GM04504 (cell line): ENCODE data around the gene SH3BP5L.
A peak's percentile ranks its signal among the peaks of the same experiment; 100 is the strongest.

Source experiments
- DNase-seq: peaks from one replicate; pipeline ENCODE4 v3.0.0-alpha.2; 2012; ENCODE audit warnings: low read depth

SH3BP5L gene

DNA sequence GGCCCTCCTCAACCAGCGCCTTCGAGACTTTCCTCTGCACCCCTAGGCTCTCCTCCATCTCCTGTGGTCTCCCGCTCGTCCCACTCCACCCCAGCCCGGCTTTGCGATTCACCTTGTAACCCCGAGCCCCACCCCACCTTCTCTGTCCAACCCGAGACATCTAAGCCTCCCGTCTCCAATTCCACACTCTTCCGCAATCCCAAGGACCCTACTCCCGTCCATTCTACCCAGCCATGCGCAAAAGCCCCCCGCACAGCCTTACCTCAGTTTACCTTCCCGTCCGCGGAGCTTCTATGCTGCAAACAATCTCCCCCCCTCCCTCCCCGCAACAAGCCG is 174 bp downstream of the SH3BP5L start:
- no peak for DNase-seq

DNA sequence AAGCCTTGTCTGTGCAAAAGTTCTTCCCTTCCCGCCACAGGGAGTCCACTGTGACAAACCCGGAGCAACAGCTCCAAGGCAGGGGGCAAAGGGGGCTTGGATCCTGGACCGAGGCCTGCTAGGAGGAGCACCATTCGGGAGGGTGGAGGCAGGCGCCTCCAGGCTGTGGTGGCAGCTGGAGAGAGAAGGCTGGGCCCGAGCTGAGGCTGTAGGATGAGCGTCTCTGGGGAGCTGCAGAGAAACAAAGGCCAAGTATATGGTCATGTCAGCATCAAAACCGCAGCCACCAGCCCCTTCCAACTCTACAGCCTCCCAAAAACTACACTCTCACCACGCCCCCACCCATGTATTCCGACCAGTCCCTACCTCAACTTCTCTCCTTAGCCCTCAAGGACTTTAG is 579 bp downstream of the SH3BP5L start:
- DNase-seq = no peak

DNA sequence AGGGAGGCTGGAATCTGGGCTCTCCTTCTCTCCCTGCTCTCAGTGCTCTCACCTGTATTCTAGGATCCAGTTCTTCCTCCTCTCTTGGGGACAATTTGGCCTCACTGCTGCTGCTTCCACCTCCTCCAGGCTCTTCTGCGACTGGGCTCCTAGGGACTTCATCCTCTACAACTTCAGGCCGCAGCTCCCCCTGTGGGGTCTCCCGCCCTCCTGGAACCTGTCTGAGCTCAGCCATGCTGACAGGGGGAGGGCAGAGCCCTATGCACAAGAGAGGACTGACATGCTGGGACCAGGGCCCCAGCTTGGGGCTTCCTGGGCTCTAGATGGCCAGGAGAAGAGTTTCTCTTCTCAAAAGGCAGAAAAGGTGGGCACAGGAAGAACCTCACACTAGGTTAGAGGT is 1.0 kb downstream of the SH3BP5L start:
- DNase-seq = no peak

DNA sequence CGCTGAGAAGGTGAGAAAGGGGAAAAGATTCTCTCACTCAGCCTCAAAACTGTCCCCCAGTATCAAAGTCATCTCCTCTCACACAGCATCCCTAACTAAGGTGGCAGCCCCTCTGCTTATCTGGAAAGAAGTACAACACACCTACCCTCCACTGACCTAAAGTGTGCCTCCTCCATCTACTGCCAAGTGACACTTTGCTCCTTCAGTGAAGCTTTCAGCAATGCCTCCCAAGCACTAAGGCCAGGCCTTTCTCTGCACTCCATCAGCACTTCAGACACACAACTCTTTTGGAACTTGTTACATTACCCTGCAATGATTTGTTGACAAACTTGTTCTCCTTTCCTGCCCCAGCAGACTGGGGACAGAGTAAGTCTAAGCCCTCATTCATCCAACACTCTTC is 1.4 kb downstream of the SH3BP5L start:
- DNase-seq = no peak

DNA sequence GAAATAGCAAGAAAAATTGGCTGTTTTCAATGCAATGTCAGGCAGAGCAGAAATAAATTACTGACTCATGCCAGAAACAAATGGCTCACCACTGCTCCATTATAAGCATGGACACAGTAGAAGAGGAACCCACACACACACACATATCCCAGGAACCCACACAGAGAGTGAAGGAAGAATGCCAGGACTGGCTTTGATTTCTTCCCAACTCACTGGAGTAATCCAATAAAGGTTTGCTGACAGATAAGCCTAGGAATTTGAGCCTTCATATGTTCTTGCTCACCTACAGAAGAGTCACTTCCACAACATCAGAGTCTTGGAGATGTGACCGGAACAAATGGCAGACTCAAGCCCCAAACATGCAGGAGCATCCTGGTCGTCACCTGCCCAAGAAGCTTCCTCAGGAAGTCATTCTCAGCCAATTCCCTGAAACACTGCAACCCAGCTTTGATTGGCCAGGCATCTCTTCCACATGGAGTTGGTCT is 2.2 kb downstream of the SH3BP5L start:
- DNase-seq = peak; percentile 95

DNA sequence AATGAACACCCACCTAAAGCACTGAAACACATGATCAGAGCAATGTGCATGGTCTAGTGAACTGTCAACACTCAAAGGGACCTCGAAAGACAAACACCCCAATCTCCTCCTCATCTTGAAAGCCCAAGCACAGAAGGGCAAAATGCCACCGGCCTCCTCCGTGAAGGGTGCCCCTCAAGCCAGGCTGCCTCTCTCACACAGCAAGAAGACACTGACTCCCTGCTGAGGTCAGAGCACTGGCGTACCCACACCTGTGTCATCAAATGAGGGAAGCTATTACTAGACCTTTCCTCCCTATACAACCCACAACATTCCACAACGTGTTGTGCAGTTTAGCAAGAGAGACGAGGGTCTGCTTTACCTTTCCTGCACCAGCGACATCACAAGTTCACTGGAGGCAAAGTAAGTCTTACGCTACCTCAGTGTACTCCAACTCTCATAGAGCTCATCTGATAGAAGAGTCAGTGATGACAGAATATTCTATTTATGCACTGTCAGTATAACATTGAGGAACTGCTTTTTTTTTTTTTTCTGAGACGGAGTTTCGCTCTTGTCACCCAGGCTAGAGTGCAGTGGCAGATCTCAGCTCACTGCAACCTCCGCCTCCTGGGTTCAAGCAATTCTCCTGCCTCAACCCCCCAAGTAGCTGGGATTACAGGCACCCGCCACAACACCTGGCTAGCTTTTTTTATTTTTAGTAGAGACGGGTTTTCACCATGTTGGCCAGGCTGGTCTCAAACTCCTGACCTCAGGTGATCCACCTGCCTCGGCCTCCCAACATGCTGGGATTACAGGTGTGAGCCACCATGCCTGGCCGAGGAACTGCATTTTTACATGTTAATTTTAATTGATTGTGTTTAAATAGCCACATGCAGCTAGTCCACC is 3.3 kb downstream of the SH3BP5L start:
- DNase-seq = no peak

DNA sequence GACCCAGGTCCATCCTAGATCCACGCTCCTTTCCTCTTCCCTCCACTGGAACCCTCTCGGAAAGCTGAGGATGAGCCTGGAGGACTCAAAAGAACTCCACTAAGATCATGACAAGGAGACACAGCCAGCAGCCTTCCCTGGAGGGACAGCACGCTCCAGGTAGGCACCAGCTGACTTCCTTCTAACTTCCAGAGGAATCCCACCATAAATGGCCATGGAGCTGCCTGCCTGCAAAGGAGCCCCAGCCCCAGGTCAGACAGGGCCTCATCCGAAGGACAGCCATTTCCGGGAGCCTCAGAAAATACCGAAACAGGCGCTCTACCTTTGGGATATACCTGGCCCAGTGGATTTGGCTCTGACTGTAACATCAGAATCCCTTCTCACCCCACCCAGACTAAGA is 4.1 kb downstream of the SH3BP5L start:
- no peak for DNase-seq

DNA sequence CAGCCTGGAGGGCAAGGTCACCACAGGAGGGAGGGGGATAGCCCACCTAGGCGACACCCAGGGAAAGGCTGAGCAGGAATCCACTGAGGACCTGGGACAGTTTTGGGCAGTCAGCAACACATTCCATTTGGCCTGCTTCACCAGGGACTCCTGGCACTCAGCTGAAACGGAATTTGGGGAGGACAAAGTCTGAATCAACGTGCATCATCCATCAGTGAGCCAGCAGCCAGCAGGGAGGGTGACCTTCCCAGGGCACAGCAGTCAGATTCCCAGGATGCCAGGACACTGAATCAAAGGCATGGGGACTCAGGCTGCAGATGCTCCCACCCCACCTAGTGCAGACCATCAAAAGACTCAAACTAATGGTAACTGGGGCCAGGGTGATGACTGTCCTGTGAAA is 4.6 kb downstream of the SH3BP5L start:
- DNase-seq = peak; percentile 86

DNA sequence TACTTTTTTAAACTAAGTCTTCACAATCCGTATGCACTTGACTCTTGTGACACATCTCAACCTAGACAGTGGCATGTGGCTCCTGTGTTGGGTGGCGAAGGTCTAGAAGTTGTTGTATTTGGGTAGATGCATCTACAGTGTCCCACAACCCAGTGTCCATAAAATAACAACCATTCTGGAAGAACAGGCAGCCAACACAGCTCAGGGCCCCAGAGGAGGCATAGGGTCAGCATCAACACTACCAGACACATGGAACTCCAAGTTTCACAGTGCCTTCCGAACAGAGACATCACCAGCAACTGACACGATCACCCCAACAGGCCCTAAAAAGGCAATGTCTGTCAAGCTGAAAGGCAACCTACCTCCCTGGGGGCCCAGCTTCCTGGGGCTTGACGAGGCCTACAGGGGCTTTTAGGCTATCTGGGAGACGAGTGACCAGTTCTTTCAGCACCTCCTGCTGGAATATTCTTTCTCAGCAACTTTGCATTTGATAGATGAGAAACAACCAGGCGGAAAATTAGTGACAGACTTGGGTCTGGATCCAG is 5.6 kb downstream of the SH3BP5L start:
- DNase-seq = no peak

DNA sequence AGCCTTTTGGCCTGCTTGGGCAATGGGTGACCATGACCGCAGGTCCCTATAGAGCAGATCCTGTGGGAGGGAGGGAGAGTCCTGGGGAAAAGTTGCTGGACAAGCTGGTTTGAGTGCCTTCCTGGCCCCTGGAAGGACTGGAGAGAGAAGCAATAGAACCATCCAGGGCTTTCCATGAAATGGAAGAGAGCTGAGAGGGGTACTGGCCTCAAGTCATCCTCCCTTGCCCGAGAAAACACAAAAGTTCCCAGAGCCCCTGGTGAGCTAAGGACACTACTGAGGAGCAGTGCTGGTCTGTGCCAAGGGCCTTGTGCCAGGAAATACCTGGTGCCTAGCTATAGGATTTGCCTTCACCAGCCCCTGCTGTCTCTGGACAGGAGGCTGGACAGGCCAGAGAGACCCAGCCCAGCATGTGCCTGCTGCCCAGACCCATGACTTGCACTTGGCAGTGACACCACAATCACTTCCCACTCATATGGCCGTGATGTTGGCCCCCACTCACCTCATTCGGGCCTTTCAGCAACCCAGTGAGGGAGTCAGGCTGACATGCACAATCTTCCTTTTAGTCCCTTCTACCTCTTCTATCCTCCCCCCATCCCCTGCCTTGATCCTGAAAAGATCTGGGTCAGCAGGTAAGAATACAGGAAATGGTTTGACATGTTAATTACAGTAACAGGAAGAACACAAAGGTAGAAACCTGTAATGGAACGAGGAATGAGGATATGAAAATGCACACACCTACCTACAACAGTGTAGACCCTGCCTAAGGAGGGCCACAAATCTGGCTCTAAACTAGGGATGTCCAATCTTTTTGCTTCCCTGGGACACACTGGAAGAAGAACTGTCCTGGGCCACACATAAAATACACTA is 7.0 kb downstream of the SH3BP5L start:
- DNase-seq = no peak

DNA sequence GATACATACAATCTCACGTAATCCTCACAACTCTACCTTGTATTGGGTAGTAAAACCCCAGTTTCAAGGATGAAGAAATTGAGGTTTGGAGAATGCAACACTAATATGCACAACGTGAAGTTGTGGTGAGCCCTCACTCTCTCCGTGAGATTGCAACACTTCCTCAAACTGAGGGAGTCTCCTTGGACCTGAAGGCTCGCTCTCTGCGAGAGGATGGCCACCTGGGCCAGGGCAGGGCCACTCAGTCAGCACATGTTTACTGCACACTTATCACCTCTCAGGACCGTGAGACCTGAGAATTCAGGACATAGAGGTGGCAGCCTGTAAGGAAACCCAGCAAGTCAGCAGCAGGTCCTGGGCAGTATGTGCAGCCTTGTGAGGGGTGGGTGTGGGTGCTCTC is 8.7 kb downstream of the SH3BP5L start:
- no peak for DNase-seq

DNA sequence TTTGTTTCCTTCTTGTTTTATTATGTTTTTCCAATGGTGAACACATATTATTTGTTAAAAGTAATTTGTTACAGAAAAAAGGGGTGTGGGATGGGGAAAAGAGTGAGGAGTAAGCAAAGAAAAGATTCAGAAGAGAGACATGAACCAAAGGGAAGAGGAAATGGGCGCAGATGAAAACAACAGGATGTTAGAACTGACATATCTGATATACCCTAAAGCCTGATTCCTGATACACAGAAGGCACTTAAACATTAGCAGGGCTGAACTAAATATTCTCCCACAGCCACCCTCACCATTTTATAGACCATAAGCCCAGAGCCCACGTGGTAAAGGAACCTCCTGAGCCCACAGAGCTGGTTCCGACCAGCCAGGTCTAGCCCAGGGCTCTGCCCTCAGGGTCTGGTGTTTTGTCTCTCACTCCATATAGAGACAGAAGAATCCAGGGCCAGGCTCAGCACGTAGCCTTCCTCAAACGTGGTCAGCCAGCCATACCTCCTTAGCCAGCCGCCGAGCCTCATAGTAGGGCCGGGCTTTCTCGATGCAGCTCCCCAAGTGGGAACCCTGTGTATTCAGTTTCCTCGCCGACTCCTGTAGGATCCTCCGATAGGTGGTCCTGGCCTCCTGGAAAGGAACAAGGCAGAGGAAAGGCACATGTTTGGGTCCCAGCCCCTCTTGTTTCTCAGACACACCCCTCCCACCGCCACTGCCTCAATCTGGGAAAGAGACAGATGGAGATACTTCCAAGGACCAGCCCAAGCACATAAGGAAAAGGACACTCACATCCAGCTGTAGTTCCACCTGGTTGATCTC is 9.5 kb downstream of the SH3BP5L start:
- DNase-seq = no peak

DNA sequence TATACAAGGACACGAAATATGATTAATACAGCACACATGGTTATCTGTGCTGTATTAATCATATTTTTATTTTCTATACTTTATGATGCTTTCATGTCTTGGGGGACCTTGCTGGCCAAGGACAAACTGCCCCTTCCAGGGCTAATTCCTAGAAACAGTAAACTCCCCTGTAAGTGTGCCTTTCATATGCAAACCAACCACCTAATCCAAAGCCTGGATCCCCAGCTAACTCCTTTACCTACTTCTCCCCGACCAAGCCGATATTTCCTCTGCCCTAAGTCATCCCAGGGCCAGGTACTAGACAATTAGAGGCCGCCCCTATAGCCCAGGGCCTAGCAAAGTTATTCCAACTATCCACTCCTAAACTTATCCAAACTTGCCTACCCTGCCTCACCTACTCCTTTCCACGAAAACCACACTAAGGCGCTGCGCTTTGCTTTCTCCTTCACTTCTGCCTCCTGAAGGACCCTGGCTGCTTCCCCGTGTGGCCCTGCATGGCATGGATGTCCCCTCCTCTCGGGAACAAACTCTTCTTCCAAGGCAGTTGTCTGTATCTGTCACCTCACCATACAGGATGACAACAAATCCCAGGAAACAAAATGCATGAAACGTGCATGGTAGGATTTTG is 10.2 kb downstream of the SH3BP5L start:
- DNase-seq = no peak

DNA sequence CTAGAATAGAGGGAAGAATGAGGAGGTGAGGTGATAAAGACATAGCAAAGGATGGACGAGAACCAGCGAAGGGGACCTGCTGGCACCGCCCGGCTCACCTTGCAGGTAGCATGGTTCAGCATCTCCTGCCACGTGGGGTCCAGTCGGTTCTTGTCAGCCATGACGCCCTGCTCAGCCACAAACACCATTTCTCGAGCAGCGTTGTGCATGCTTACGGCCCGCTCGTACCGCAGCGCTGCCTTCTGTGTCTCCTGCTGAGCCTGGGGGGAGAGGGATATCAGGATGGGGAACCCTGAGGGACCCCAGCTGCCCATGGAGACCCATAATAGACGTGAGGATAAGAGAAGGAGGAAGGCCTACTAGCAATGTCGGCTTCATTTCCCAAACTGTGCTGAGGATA is 11.4 kb downstream of the SH3BP5L start:
- DNase-seq = no peak

DNA sequence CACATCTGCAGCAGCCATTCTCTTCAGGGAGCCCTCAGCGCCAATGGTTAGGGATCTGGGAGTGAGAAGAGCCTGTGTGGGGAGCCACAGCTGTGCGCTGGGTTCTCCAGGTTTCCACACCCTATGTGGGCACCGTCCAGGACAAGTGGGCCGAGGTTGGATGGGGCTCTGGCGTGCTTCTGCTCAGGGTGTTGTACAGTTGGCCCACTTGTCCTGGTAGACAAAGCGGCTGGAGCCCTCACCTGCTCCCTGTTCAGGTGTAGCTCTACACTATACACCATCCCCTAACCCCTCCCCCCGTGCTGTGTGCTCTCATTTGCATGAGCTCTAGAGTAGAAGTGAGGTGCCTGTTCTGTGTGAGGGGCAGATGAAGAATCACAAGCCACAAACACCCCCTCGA is 12.2 kb downstream of the SH3BP5L start:
- DNase-seq = no peak

DNA sequence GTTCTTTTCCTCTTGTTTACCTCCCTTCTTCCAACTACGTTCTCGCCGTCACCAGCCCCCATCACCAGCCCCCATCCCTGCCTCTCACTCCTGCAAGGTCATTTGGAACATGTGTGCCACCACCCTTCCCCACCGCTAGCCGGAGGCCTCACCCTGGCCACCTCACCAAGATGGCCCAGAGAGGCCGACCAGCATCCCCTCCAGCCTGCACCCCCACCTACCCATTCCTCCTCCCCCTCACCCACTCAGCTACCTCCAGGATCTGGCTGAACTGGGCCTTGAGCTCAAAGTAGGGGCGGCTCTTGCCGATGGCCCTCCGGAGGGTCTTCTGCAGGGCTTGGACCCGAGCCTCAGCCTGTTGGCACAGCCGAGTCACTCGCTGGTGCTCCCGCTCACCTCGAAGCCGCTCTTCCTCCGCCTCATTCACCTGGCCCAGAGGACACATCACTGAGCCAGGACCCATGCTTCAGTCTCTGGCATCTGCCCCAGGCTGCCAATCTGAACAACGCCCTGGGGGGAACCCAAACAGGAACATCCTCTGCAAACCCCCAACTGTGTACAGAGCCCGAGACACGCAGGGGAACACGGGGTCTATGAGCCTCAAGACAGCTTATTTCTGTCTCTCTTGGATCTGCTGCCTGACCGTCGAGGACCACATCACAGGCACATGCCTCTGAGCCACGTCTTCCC is 12.8 kb downstream of the SH3BP5L start:
- no peak for DNase-seq

DNA sequence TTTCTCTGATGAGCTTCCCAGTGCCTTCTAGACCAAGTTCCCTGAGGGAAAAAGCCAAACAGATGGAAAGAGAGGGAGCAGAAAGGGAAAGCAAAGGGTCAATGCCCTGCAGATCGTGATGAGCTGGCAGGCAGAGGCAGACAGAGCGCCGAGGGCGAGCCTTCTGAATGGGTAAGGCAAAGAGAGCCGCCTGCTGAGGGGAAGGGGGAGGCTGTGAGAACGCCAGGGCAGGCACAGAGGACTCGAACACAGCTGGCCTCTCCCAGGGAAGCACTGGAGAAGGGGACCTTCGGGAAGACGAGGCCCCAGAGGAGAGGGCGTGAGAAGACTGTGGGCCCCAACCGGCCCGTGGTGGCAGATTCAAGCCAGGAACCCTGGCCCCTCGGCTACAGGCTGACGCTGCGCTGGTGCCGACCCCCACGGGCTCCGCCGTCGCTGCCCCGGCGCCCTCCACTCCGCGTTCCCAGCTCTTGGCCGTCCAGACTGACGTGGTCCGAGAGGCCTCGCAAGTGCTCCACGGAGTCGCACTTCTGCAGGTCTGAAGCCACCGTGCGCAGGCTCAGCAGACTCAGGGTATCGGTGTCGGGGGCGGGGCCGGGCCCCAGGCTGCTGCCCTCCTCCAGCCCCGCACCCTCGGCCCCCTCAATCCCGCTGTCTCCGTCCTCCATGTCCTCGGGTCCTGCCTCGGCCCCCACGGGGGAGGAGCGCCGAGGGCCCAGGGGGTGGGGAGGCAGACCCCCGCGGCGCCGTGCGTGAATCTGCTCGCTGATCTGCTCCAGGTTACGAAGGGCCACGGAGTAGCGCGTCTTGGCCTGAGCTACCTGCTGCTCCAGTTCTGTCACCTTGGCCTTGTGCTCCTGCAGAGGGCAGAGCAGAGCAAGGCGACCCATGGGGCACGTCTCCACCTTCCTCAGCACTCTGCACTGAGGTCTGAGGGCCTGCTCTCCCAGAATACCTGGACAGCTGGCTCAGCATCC is 13.9 kb downstream of the SH3BP5L start:
- DNase-seq = no peak

DNA sequence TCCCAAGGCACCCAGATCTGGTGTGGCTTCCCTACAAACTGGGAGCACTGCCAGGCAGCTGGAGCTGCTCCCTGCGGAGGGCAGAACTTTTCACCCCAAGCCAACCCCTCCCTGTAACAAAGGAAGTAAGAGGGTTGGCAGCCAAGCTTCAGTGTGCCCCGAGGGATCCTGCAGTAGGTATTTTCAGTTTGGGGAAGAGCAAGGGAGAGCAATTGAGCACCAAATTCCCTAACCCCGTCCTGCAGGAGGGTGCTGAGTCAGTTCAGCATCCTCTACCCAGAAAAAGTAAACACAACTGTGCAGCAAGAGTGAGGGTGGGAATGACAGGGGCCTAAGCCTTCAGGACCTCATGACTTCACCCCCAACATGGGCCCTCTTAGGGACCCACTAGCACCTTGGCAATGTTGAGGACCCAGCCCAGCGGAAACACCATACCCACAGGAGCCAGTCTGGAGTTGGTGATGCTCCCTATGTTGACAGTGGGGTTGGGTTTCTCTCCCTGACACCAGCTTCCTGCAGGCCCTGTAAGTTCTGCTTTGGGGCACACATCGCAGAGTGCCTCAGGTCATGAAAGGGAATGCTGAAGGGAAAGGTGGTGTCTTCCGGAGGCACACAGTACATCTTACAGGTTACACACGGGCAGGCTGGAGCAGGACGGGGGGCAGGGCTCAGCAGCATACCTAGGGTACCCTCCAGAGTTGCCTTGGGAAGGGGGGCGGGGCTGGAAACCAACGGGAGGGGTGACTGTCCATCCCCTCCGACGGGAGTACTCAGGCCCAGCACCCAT is 14.8 kb downstream of the SH3BP5L start:
- no peak for DNase-seq
